Osteocyte (in vitro differentiated cells): ENCODE data around the gene FIBIN. TPM values are rescaled to one million over a fixed set of nuclear protein-coding genes. Genes with fewer than 3 reads are reported as not detected.
"Not testable (repeated sequence)": the region's sequence is repeated elsewhere in the genome, so short reads cannot be mapped to it uniquely, and the experiment has no call there.

Experiments used
- DNase-seq: peaks from one replicate; pipeline ENCODE4 v3.0.0; 2021; ENCODE audit warnings: mixed read lengths; ENCODE audit not compliant: unreplicated experiment; ENCODE audit errors: extremely low spot score
- H3K27ac Mint-ChIP-seq: one replicate; pipeline ENCODE4 v1.8.0; 2021; ENCODE audit warnings: mild to moderate bottlenecking, mixed read lengths; ENCODE audit not compliant: unreplicated experiment
- H3K27me3 Mint-ChIP-seq: one replicate; pipeline ENCODE4 v1.8.0; 2021; ENCODE audit warnings: mixed read lengths; ENCODE audit not compliant: unreplicated experiment
- H3K36me3 Mint-ChIP-seq: one replicate; pipeline ENCODE4 v1.8.0; 2021; ENCODE audit warnings: mixed read lengths; ENCODE audit not compliant: unreplicated experiment
- H3K4me1 Mint-ChIP-seq: one replicate; pipeline ENCODE4 v1.8.0; 2021; ENCODE audit warnings: mixed read lengths; ENCODE audit not compliant: unreplicated experiment
- H3K4me3 Mint-ChIP-seq: one replicate; pipeline ENCODE4 v1.8.0; 2021; ENCODE audit warnings: mild to moderate bottlenecking, moderate library complexity, mixed read lengths; ENCODE audit not compliant: unreplicated experiment
- H3K9me3 Mint-ChIP-seq: one replicate; pipeline ENCODE4 v1.8.0; 2021; ENCODE audit warnings: mixed read lengths; ENCODE audit not compliant: unreplicated experiment
- total RNA-seq: library from RNA; stranded (reverse); gene quantifications from 2 replicates; pipeline ENCODE4 v1.2.1, GENCODE V29; 2021
- TF ChIP-seq, protein P1 (sequence below): fragments of 200-600 bp; sonication (generic); IDR thresholded peaks from 2 replicates; pipeline ENCODE4 v1.5.0; 2021; ENCODE audit warnings: antibody characterized with exemption, mild to moderate bottlenecking, moderate library complexity

The FIBIN gene
- total RNA-seq, 1 donor from 2014 or later: 45.4 TPM

DNA sequence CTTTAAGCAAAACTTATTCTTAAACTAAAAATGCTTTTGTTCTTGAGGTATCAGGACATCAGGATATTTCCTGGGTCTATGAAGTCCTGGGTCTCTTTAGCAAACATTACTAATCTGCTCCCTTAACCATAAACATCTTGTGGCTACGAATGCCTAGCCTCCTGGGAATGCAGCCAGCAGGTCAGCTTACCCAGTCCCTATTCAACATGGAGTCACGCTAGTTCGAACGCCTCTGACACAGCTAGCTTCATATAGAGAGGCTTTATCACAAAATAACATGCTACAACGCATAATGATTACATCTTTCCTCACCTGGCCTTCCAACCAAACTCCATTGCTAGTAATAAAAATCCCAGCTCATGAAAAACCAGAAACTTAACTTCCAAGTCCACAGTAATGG is 17.5 kb upstream of the FIBIN start:
- TF ChIP-seq, protein P1, sequence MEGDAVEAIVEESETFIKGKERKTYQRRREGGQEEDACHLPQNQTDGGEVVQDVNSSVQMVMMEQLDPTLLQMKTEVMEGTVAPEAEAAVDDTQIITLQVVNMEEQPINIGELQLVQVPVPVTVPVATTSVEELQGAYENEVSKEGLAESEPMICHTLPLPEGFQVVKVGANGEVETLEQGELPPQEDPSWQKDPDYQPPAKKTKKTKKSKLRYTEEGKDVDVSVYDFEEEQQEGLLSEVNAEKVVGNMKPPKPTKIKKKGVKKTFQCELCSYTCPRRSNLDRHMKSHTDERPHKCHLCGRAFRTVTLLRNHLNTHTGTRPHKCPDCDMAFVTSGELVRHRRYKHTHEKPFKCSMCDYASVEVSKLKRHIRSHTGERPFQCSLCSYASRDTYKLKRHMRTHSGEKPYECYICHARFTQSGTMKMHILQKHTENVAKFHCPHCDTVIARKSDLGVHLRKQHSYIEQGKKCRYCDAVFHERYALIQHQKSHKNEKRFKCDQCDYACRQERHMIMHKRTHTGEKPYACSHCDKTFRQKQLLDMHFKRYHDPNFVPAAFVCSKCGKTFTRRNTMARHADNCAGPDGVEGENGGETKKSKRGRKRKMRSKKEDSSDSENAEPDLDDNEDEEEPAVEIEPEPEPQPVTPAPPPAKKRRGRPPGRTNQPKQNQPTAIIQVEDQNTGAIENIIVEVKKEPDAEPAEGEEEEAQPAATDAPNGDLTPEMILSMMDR: no peak
- H3K27me3 Mint-ChIP-seq: no peaks in the 10 kb centered on the region
- H3K27ac Mint-ChIP-seq: peak overlapping the region; percentile 80
- H3K36me3 Mint-ChIP-seq: peaks cover 8% of the 10 kb centered on the region
- H3K4me1 Mint-ChIP-seq: peaks cover 43% of the 10 kb centered on the region
- no peak overlapping the region for H3K4me3 Mint-ChIP-seq
- DNase-seq: no peak
- peaks cover 18% of the 10 kb centered on the region for H3K9me3 Mint-ChIP-seq

DNA sequence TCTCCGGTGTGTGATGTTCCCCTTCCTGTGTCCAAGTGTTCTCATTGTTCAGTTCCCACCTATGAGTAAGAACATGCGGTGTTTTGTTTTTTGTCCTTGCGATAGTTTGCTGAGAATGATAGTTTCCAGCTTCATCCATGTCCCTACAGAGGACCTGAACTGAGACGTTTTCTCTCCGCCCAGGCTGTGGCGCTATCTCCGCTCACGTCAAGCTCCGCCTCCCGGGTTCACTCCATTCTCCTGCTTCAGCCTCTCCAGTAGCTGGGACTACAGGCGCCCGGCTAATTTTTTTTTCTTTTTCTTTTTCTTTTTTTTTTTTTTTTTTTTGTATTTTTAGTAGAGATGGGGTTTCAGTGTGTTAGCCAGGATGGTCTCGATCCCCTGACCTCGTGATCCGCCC is 16.7 kb upstream of the FIBIN start:
- DNase-seq, H3K27me3 Mint-ChIP-seq, H3K27ac Mint-ChIP-seq, H3K4me3 Mint-ChIP-seq: not testable (repeated sequence)
- H3K4me1 Mint-ChIP-seq: peaks cover 41% of the 10 kb centered on the region
- H3K9me3 Mint-ChIP-seq: peaks cover 26% of the 10 kb centered on the region
- H3K36me3 Mint-ChIP-seq: peaks cover 11% of the 10 kb centered on the region

DNA sequence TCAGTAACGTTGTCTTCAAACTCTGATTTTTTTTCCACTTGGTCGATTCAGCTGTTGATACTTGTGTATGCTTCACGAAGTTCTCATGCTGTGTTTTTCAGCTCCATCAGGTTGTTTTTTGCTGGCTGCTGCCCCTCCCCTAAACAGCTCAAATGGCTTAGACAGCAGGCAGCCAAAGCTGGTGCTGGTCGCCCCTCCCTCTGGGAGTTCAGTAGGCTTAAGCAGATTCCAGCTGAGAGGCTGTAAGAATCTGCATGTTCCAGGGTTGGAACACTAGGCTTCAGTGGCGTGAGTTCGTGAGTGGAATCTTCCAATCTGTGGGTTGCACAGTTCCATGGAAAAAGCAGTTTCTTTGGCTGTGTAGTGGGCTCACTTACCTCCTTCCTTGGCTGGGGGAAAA is 10.3 kb upstream of the FIBIN start:
- H3K36me3 Mint-ChIP-seq: peaks cover 20% of the 10 kb centered on the region
- TF ChIP-seq, protein P1: no peak

DNA sequence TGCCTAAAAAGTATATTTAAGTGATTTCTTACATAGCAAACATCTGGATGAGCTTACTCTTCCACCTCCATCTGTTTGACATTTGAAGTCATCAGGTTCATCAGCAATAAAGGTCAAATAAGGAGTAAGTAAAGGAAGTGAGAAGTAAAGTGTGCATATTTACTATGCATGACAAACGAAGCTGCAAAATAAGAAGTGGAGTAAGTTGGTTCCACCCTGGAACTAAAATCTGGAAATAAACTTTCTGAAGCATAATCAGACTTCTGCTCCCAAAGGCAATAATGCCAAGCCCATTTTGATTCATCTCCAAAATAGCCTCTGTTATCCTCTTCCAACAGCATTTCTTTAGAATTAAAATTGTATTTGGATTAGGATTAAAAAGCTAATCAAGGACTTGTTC is 8.4 kb upstream of the FIBIN start:
- H3K4me3 Mint-ChIP-seq: no peak overlapping the region
- peaks cover 34% of the 10 kb centered on the region for H3K9me3 Mint-ChIP-seq
- H3K36me3 Mint-ChIP-seq: peaks cover 13% of the 10 kb centered on the region
- DNase-seq: no peak
- no peak overlapping the region for H3K27ac Mint-ChIP-seq
- TF ChIP-seq, protein P1: no peak
- H3K4me1 Mint-ChIP-seq: peaks cover 20% of the 10 kb centered on the region
- no peaks in the 10 kb centered on the region for H3K27me3 Mint-ChIP-seq

More for the DNA sequence above, 10.3 kb upstream of the FIBIN start:
- Mint-ChIP-seq H3K27me3 (no peaks in the 10 kb centered on the region), H3K27ac (no peak overlapping the region), H3K9me3 (peaks cover 42% of the 10 kb centered on the region), H3K4me3 (no peak overlapping the region), H3K4me1 (peaks cover 20% of the 10 kb centered on the region)
- DNase-seq: no peak

DNA sequence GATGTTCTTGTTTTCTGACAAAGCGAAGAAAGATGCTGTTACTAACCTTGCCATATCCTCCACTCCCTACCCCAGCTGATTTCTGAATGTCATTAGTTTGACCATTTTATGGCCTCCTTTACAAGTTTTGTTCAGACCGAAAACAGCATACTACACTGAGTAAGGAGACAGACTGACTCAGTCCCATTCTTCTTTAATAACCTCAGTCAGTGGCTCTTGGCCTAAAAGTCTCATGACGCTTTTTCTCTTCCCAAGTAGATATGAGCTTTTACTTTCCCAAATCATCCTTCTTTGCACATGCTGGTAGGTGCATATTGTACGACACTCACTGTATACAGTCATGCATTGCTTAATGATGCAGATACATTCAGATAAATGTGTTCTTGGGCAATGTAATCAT is 8.0 kb upstream of the FIBIN start:
- no peaks in the 10 kb centered on the region for H3K27me3 Mint-ChIP-seq
- H3K9me3 Mint-ChIP-seq: peaks cover 31% of the 10 kb centered on the region
- TF ChIP-seq, protein P1: no peak
- DNase-seq: no peak
- H3K36me3 Mint-ChIP-seq: peaks cover 13% of the 10 kb centered on the region
- H3K4me1 Mint-ChIP-seq: peaks cover 20% of the 10 kb centered on the region
- H3K4me3 Mint-ChIP-seq: no peak overlapping the region
- H3K27ac Mint-ChIP-seq: no peak overlapping the region

DNA sequence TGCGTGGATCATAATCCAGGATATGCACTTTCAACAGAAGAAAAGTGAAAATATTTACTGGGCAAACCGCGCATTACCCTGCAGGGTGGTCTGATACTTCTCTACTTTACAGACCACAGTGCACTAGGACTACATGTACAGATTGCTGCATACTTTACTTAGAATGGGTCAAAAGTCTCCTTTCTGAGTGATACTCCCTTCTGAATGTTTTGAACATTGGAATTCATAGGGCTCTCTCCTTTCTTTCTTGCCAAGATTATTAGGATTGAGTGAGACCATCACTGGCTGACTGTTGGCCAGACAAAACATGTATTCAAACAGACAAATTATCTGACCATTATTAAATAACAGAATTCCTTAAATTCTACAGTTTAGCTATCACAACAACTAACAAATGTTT is 6.6 kb upstream of the FIBIN start:
- no peak for DNase-seq
- H3K9me3 Mint-ChIP-seq: peaks cover 22% of the 10 kb centered on the region

More for the DNA sequence above, 6.6 kb upstream of the FIBIN start:
- Mint-ChIP-seq H3K27me3 (no peaks in the 10 kb centered on the region), H3K4me3 (no peak overlapping the region), H3K36me3 (peaks cover 10% of the 10 kb centered on the region), H3K27ac (peak overlapping the region; percentile 67), H3K4me1 (peaks cover 30% of the 10 kb centered on the region)
- TF ChIP-seq, protein P1: no peak
